HG03139 (cell line): ENCODE data around the gene VAT1L.

ENCODE experiments used
- ATAC-seq: cut with Tn5 transposase; IDR thresholded peaks from one replicate; pipeline ENCODE4 v1.9.1; 2021; ENCODE audit not compliant: unreplicated experiment

Gene VAT1L

DNA sequence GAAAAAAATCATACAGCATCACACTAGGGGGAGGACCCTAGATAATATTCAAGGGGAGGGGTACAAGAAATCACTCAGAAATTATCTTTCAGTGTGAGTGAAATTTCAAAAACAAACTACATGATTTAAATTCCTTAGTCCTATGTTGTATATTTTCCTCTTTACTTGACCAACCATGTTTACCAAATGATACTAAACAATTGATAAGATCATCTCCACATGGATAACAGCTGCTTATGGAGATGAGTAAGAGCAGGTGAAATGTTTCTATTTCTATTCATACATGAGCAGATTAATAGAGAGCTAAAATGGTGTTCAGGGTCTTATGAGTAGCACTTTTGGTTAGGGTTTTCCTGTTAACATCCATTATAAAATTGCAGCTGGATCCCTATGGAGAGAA, 7.3 kb upstream of the VAT1L start:
- ATAC-seq, result no peak

DNA sequence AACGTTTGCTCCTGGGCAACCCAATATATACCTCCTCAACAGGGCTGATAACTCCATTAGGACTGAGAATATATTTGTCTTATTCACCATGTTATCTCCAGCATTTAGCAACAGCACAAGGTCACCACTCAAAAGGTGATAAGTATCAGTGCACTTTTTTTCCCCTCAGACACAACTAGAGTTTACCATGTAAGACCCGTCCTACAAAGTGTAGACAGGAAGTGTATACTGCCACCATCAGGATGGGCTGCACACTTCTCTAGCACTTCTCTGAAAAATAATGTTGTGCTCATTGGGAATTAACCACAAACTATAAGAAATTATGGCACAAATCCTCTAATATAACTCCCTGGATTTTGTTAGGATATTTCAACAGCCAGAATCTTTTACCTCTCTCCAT, 5.7 kb upstream of the VAT1L start:
- no peak for ATAC-seq

DNA sequence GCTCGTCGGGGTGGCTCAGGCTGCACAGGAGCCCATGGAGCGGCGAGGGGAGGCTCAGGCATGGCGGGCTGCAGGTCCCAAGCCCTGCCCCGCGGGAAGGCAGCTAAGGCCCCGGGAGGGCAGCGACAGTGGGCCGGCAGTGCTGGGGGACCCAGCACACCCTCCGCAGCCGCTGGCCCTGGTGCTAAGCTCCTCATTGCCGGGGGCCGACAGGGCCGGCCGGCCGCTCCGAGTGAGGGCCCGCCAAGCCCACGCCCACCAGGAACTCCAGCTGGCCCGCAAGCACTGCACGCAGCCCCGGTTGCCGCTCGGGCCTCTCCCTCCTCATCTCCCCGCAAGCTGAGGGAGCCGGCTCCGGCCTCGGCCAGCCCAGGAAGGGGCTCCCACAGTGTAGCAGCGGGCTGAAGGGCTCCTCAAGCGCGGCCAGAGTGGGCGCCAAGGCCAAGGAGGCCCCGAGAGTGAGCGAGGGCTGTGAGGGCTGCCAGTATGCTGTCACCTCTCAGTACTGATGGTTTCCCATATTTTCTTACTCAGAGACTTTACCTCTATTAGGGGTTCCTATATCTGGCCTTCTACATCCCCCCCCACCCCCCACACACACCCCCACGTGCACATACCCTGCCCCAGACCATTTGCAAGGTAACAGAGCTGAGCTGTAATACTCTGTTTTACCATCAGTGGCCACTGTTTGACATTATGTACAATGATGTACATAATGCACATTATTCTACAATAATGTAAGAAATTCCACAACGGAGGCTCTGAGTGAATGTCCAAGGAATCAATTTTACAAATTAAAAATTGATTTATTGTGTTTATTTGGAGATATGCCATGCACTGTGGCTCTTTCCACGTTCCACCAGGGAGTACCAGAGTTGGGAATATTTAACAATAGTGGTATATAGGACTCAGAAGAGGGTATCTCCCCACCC, 3.7 kb upstream of the VAT1L start:
- no peak for ATAC-seq

DNA sequence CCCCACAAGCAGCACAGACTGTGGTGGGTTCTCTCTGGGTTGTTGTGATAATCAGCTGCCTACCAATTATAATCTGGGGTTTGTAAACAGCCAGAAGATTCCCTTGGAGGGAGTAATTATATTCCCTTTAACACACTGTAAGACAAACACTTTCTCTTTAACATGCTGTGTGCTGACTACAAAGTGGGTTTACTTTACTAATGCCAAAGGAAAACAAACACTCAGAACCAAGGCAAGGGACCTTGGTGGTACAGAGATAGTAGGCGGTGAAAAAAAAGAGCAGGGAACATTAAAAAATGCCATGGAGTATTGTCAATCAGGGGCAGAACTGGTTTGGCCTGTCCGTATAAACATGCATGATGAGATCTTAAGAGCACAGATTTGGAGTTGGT, 3.0 kb upstream of the VAT1L start:
- ATAC-seq, result no peak

DNA sequence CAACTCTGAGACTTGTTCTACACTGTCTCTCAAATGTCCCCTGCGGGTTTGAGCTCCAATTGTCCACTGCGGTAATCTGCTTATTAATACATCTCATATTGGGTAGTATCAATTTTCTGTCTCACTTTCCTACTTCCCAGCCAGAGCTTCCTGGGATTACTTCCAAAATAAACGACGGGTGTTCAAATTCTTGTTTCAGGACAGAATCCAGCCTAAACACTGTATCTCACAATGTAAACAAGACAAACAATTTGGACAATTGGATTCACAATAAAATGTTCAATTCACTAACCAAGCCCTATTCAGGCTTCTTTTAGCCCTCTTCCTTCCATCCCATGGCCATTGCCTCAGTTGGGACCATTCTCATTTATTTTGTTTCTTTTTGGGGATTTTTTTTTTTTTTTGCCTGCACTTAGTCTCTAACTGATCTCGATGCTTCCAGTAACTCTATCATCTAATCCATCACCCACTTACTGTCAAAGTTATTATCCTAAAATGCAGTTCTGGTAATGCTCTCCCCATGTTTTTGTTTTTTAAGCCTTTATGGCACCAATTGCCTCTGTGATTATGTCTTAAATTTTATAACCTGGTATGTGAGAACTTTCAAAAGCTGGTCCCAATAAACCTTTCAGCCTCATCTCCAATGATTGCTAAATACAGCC, 2.0 kb upstream of the VAT1L start:
- ATAC-seq, result no peak

DNA sequence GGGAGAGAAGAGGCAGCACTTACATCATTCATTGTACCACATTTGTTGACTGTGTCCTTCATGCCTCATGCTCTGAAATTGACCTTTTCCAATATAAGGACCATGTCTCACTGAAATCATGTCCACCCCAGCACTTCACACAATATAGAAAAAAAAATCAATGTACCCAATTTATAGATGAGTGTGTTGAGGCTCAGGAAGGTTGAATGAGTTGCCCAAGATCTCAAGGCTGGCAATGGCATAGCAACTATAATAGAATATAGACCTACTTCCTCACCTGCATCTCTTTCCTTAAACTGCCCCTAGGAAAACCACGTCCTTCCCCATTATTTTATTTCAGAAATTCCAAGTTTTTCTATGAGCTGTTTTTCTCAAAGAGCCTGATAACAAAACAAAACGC, 912 bp upstream of the VAT1L start:
- ATAC-seq, result no peak

DNA sequence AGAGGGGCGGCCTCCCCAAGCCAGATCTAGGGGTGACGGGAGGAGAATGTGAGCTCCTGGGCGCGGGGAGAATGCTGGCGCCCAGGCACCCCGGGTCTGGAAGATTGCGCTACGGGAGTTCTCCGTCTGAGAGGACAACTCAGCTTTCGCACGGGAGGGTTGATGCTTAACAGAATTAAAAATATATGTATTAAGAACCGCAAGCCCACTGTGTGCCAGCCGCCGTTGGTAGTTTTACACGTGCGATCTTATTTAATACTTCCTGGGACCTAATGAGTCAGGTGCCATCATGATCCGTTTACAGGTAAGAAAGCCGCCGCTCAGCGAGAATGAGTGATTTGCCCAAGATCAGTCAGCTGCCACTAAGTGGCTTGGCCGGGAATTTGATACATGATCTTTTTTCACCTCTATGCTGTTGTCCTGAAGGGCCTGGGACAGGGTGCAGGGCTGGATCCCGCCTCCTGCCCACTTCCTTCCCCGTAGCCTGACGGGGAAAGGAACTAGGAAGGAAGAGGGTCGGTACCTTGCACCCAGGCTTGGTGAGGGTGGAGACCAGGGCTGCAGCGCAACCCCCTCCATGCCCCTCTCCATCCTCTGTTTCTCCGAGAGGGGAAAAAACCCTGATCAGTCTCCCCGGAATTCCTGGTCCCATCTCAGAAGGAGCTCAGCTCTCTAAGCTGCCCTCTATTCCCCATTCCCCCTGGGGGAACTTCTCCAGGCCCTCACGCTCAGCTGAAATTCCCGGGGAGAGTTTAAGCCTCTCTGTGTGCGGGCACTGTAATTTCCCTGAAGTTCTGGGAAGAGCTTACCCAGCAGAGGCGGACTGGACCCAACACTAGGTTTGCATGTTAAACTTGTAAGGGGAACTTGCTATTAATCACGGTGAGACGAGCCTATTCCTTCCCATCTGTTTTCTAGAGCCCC, 983 bp downstream of the VAT1L start:
- ATAC-seq, result no peak

DNA sequence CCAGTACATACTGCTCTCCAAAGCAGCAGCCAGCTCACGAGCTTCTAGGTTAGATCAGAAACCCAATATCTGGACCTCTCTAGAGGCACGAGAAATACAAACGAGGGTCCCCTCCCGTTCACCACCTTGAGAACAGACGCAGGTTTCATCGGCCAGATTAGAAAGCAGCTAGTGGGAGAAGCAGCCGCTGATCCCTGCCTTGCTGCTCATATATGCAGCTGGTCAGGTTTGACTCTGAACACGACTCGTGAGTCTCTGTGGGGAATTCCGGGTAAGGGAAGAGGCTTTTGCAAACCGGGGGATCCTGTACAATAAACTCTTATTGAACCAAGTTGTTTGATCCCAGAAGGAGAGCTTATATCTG, 1.6 kb downstream of the VAT1L start:
- ATAC-seq, result no peak

DNA sequence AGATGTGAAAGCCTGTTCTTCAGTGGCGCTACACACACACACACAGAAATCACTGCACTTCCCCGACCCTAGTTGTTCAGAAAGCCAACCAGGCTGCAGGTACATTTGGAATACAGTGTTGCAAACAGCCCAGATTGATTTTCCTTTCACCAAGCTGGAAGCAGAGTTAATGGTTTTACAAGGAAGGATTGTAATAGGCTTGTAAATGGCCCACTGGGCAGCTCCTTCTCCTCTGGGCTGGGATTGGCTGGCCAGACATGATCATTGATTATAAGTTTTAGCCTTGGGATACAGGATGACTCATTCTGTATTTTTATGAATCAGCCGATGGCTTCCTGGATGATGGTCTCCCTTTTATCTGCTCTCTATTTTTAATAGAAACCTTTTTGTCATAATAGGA, 2.5 kb downstream of the VAT1L start:
- ATAC-seq, result no peak

DNA sequence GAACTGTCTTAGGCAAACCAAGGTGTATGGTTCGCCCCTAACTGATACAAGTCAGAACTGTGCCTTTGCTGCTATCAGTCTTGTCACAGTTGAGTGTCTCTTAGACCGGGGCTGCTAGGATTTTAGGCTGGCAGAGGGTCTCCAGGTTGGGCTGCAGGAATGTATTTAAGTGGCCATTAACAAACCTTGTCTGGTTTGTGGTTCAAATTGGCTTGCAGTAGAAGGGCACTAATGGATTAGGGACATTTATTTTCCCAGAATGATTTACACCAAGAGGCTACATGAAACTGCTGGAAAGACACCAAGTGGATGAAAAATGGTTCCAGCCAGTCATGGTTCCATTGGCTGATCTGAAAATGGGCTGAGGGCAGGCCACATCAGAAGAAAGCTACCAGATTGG, 5.1 kb downstream of the VAT1L start:
- no peak for ATAC-seq

DNA sequence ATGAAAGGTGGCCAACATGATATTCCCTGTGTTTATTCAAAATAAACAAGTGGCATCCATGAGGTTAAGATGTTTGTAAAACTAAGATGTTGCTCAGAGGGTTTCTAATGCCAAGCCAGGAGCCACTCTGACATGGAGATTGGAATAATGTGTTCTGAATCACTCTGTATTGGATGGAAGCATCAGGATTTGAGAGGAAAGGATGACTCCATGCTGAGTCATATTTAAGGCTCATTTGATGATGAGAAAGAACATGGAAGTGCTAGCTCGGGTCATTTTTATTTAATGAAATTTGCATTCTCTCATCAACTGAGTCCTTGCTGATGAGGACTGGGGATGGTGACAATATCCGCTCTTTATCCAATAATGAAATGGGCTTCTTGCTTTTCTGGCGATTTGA, 6.2 kb downstream of the VAT1L start:
- ATAC-seq, result no peak

DNA sequence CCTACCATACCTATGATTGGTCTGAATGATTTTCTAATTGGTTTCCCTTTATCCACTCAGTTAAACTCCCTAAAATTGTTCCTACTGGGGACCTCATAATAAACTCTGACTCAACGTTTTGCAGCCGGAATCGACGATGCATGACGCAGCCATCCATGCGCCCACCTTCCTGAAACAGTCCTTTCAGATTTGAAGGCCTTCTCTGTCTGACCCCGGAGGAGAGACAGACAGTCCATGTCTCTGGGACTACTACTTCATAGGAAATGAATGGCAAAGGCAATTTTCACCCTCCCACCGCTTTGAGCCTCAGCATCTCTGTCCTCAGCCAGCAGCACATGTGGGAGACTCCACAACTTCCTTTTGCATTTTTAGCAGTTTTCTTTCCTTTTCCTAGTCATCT, 13.5 kb downstream of the VAT1L start:
- ATAC-seq, result no peak

DNA sequence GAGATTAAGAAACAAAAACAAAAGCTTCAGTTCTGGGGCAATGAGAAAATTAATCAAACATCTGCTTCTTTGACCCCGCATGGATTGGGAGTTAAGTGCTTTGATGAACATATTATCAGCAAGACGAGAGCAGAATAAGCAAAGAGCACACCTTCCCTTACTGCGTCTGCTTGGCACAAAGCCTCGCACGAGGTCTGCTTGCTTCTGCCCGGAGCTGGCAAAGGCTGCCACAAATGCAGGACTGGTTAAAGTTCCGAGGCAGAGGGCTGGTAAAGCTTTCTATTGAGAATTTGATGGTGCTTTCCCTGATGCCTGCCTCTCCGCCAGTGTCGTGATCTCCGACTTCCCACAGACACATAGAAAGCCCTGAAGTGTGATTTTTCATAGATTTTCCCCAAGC, 17.0 kb downstream of the VAT1L start:
- ATAC-seq, result no peak

DNA sequence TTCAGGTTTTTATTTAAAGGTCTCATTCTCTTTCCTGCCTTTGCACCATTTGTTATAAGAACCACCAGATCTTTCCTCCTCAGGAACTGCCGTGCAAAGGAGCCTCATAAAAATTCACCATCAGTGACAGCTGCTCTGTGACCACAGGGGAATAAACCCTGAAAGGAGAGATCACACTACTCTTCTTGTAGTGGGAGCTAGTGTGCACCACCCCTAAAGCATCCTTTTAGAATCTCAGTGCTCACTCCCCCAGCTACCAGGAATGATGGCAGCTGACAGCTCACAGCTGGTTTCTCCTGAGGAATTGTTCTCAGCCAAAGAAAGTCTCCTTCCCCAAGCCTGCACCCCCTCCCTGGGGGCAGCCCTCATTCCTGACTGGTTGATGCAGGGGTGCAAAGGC, 18.7 kb downstream of the VAT1L start:
- ATAC-seq, result no peak

DNA sequence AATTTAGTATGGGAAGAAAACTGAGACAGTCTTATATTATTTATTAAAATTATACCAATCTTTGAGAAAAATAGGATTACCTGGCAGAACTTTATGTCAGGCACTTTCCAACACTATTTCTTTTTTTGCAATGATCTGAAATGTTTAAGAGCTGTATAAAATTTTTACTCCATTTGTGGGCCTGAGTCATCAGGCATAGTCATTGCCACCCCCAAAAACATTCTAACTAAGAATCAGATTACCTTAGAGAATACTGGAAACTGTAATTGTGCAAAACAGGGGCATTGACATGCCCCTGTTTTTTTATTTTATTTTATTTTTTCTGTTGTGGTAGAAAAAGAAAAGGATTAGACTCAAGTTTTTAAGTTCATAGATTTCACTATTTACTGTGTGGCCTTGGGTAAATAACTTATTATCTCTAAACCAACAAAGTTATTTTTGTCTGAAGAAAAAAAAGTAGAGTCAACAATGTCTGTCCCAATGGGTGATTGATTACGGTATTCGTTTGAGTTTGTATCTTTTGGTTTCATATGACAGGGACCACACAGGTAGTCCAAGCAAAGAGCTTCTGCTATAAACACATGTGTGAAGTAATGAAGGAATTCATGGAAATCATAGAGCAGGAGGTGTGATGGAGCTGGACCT, 24.6 kb downstream of the VAT1L start:
- ATAC-seq, result no peak

DNA sequence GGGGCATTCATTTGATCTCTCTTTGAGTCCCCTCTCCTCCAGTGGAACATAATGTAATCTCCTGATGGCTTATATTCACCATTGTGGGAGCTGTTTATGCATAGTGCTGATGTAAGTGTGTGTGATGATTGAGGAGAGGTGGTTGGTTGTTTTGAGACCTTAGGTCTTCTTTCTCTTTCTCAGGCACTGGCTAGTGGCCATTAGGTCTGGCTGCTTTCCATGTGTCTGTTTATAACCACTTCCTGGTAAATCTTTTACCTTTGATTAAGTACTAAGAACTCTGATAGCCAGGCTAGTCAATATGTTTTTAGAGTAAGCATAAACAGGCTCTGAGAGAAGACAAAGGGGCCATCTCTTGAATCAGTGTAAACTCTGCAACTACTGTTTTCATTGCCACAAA, 27.9 kb downstream of the VAT1L start:
- ATAC-seq, result no peak

DNA sequence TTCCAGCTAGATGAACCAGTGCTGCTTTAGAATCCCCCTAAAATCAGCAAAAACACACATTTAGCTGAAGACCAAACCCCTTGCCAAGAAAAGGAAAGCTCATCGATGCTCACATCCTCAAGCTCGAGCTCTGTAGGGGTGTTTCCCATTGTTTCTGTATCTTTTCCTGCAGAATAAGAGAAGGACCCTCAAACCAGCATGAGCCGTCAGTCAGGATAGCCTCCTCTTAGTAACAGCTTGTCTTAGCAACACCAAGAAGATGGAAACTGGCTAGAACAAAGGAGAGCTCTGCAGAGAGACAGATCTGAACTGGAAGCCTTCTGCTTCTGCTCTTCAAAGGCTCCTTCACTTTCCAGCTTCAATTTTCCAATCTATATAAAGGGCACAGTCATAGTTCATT, 32.0 kb downstream of the VAT1L start:
- ATAC-seq, result no peak

DNA sequence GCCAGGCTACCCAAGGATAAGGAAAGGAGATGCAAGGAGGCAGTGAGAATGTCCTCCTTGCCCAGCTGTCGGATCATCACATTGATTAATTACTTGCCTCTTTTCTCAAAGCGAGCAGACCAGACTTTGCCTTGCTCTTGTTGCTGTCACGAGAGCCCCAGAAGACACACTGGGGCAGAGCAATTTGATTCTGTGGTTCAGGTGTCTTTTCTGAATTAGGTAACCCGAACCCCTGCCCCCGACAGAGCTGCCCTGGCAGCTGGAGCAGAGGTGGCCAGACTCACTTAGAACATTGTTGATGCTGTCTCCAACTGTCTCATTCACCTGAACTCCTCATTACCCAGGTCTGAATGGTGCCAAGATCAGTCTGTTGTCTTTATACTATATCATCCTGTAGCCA, 34.3 kb downstream of the VAT1L start:
- ATAC-seq, result no peak

DNA sequence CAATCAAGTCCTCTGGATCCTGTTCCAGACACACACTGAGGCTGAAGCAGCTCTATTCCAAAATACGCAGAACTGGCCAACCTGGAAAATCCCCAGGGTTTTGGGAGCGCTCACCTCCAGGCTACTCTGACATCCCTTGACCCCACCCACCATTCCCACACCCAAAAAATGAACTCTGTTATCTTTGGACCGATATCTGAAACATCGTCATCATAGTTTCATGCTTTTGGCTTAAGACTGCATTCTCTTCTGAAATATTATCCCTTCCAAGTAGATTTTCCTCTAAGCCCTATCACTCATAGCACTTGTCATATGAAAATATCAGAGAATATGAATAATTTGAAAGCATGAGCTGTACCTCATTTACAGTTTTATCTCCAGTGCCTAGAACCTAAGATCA, 34.7 kb downstream of the VAT1L start:
- no peak for ATAC-seq

DNA sequence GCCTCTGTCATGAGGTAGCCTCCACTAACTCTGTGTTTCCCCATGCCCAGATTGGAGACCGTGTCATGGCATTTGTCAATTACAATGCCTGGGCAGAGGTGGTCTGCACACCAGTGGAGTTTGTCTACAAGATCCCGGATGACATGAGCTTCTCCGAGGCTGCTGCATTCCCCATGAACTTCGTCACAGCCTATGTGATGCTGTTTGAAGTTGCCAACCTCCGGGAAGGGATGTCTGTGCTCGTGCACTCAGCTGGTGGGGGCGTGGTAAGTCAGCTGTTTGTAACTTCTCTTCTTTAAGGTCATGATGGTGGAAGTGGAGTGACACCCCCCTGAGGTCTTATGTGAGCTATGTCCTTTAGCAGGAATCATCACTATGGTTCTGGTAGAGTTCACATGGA, 36.8 kb downstream of the VAT1L start:
- ATAC-seq, result no peak

DNA sequence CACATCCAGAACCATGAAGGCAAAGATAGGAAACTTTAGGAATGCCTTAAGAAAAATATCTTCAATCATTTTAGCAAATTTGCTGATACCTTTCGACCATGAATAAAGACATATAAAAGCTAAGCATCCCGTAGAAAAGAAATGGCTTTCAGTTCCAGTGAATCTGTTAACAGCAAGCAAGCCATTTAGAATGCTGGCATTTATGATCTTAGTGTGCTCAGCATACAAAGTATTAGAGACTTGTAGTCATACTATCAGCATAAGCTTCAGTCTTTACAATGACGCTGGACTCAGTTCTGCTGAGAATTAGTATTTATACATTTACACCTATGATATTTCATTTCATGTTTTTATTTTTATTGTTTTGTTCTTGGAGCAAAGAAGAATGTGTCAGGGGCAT, 38.7 kb downstream of the VAT1L start:
- no peak for ATAC-seq
